HEK293T (cell line): Measurements from ENCODE around the gene UBAP2.

Experiments
- ELF4 ChIP-seq: fragments of 450-650 bp; IDR thresholded peaks from 2 replicates; pipeline ENCODE4 v1.6.1; 2017; ENCODE audit warnings: antibody characterized with exemption
- FOXA1 ChIP-seq: fragments of 450-650 bp; IDR thresholded peaks from 2 replicates; pipeline ENCODE4 v1.6.1; 2016; ENCODE audit warnings: mild to moderate bottlenecking
- FOXM1 ChIP-seq: fragments of 450-650 bp; IDR thresholded peaks from 2 replicates; pipeline ENCODE4 v1.6.1; 2017; ENCODE audit warnings: mild to moderate bottlenecking, borderline replicate concordance
- NFRKB ChIP-seq: fragments of 450-650 bp; IDR thresholded peaks from 2 replicates; pipeline ENCODE4 v1.6.1; 2016; ENCODE audit warnings: mild to moderate bottlenecking, moderate library complexity
- PKNOX1 ChIP-seq: fragments of 450-650 bp; IDR thresholded peaks from 2 replicates; pipeline ENCODE4 v1.6.1; 2016
- SP1 ChIP-seq: fragments of 450-650 bp; IDR thresholded peaks from 2 replicates; pipeline ENCODE4 v1.6.1; 2017
- TARDBP ChIP-seq: fragments of 450-650 bp; IDR thresholded peaks from 2 replicates; pipeline ENCODE4 v1.6.1; 2016

- no peak for TF ChIP-seq SP1
- TF ChIP-seq FOXA1 = no peak
- TF ChIP-seq TARDBP = no peak
- no peak for TF ChIP-seq FOXM1
- no peak for TF ChIP-seq ELF4
- no peak for TF ChIP-seq NFRKB
- TF ChIP-seq PKNOX1 = no peak
Observed at GRCh38 chr9:33926746-33927485, 121.8 kb downstream of the UBAP2 start.
